Hepatocyte (in vitro differentiated cells): Measurements from ENCODE around the gene ERC2. TPM values are rescaled to one million over a fixed set of nuclear protein-coding genes. Genes with fewer than 3 reads are reported as not detected.

Experiments used
- DNase-seq: peaks from one replicate; pipeline ENCODE4 v3.0.0-alpha.2; 2016; ENCODE audit warnings: low spot score
- H2AFZ ChIP-seq: fragments of 200-600 bp; sonication (generic); 2 replicates; pipeline ENCODE4 v1.6.0; 2016; ENCODE audit warnings: antibody characterized with exemption, mild to moderate bottlenecking
- H3K27ac ChIP-seq: fragments of 200-600 bp; sonication (generic); 2 replicates; pipeline ENCODE4 v1.5.1; 2016; ENCODE audit warnings: mild to moderate bottlenecking
- H3K27me3 ChIP-seq: fragments of 200-600 bp; sonication (generic); 2 replicates; pipeline ENCODE4 v1.6.1; 2016
- H3K36me3 ChIP-seq: fragments of 200-600 bp; sonication (generic); replicated peaks from 2 replicates; pipeline ENCODE4 v1.5.1; 2016; ENCODE audit warnings: low read depth; ENCODE audit not compliant: insufficient read depth
- H3K4me1 ChIP-seq: fragments of 200-600 bp; sonication (generic); 2 replicates; pipeline ENCODE4 v1.5.1; 2016; ENCODE audit warnings: mild to moderate bottlenecking, moderate library complexity; ENCODE audit not compliant: insufficient read depth
- H3K4me2 ChIP-seq: fragments of 200-600 bp; sonication (generic); 2 replicates; pipeline ENCODE4 v1.6.0; 2016
- H3K4me3 ChIP-seq: fragments of 200-600 bp; sonication (generic); 2 replicates; pipeline ENCODE4 v1.5.1; 2016; ENCODE audit warnings: mild to moderate bottlenecking
- H3K79me2 ChIP-seq: fragments of 200-600 bp; sonication (generic); 2 replicates; pipeline ENCODE4 v1.6.0; 2017; ENCODE audit warnings: mild to moderate bottlenecking
- H3K9me2 ChIP-seq: fragments of 200-600 bp; sonication (generic); replicated peaks from 2 replicates; pipeline ENCODE4 v1.6.0; 2017; ENCODE audit warnings: mild to moderate bottlenecking; ENCODE audit not compliant: insufficient read depth
- H3K9me3 ChIP-seq: fragments of 200-600 bp; sonication (generic); 2 replicates; pipeline ENCODE4 v1.5.1; 2016; ENCODE audit warnings: low read depth, mild to moderate bottlenecking
- H4K20me1 ChIP-seq: fragments of 200-600 bp; sonication (generic); 2 replicates; pipeline ENCODE4 v1.6.0; 2016; ENCODE audit warnings: mild to moderate bottlenecking; ENCODE audit not compliant: insufficient read depth, poor library complexity, severe bottlenecking
- CTCF ChIP-seq: fragments of 200-600 bp; sonication (generic); IDR thresholded peaks from 2 replicates; pipeline ENCODE4 v1.5.1; 2016; ENCODE audit warnings: antibody characterized with exemption, mild to moderate bottlenecking; ENCODE audit not compliant: poor library complexity
- EZH2 ChIP-seq: fragments of 200-600 bp; sonication (generic); IDR thresholded peaks from 2 replicates; pipeline ENCODE4 v1.6.1; 2016; ENCODE audit warnings: antibody characterized with exemption, mild to moderate bottlenecking, borderline replicate concordance
- EZH2phosphoT487 ChIP-seq: fragments of 200-600 bp; sonication (generic); IDR thresholded peaks from one replicate; pipeline ENCODE4 v1.6.1; 2018; ENCODE audit warnings: antibody characterized with exemption, mild to moderate bottlenecking, low read depth, moderate library complexity; ENCODE audit not compliant: unreplicated experiment, severe bottlenecking
- WGBS: methylation state at CpG from one replicate; pipeline ENCODE4 v1.1.6; 2016; ENCODE audit warnings: low lambda C conversion rate; ENCODE audit errors: missing lambda C conversion rate; 5-methylcytosine and 5-hydroxymethylcytosine counted together
- polyA plus RNA-seq: library from polyadenylated mRNA; unstranded; fragments of >200 nt; fragmentation: Nextera tagmentation; extraction: Ambion mirVana; gene quantifications from 2 replicates; pipeline ENCODE4 v1.2.1, GENCODE V29; 2016
- total RNA-seq: library from RNA; depleted of rRNA; stranded (reverse); fragments of >200 nt; gene quantifications from 2 replicates; pipeline ENCODE4 v1.2.3, GENCODE V29; 2014

The ERC2 gene
- total and polyA plus RNA-seq, 2 experiments from 2014 or later: 1.2 to 5.3 TPM

- H2AFZ ChIP-seq: no peak overlapping the region
- TF ChIP-seq EZH2phosphoT487: no peak
- no peak for TF ChIP-seq CTCF
- TF ChIP-seq EZH2: no peak
- no peak overlapping the region for H3K4me3 ChIP-seq
- H3K9me2 ChIP-seq: no peaks in the 10 kb centered on the region
- no peaks in the 10 kb centered on the region for H3K36me3 ChIP-seq
- H3K4me1 ChIP-seq: peaks cover 13% of the 10 kb centered on the region
- no peaks in the 10 kb centered on the region for H3K79me2 ChIP-seq
- no peaks in the 10 kb centered on the region for H3K9me3 ChIP-seq
- peak overlapping the region; percentile 82 for H3K27ac ChIP-seq
- 58% methylated on average over 4 of the region's 4 CpGs for WGBS
- no peaks in the 10 kb centered on the region for H3K27me3 ChIP-seq
- no peaks in the 10 kb centered on the region for H4K20me1 ChIP-seq
- DNase-seq: peak; percentile 54
- H3K4me2 ChIP-seq: peak overlapping the region; percentile 4
Observed at GRCh38 chr3:55527361-55527760, 940.9 kb downstream of the ERC2 start.

DNA sequence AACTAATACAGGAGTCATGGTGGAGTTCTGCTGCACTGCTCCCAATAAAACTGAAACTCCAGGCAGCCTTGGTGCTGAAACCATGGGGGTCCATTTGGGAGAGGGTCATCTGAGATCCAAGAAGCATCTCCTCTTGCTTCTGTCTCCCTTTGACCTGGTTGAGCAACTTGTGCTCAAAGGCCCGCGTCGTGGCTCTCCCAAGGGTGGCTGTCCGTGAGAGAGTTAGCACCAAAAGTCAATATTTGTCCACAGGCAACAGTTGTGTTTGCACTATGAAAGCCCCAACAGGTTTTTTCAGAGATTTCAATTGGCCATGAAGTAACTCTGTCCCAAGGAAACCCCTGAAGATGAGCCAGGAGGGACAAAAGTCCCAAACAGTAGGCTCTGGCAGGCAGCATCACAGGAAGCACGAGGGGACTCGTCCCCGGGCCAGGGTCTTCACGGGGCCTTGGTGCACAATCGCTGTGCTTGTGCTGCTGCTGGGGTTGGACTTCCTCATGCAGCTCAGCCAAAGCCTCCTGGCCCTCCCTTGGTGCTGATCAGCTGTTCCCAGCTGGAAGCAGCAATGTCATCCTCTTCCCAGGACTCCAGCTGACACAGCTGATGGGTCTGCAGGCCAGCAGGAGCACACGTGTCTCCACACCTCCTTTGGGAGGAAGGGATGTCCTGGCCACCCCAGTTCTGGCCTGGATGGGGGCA is 941.8 kb downstream of the ERC2 start:
- peak; percentile 52 for DNase-seq
- Histone ChIP-seq H3K4me2 (peak overlapping the region; percentile 4), H3K27ac (peak overlapping the region; percentile 82), H3K4me1 (peaks cover 17% of the 10 kb centered on the region), H3K9me2 (no peaks in the 10 kb centered on the region), H3K9me3 (no peaks in the 10 kb centered on the region), H3K79me2 (no peaks in the 10 kb centered on the region), H2AFZ (no peak overlapping the region), H3K27me3 (no peaks in the 10 kb centered on the region), H4K20me1 (no peaks in the 10 kb centered on the region), H3K36me3 (no peaks in the 10 kb centered on the region), H3K4me3 (no peak overlapping the region)
- 59% methylated on average over 10 of the region's 10 CpGs for WGBS
- TF ChIP-seq EZH2phosphoT487 (no peak), CTCF (no peak), EZH2 (no peak)

- Histone ChIP-seq H3K4me3 (no peak overlapping the region), H3K79me2 (no peaks in the 10 kb centered on the region), H3K27ac (peak overlapping the region; percentile 82), H3K36me3 (no peaks in the 10 kb centered on the region), H3K4me1 (peaks cover 27% of the 10 kb centered on the region), H3K4me2 (no peak overlapping the region), H3K9me2 (no peaks in the 10 kb centered on the region), H2AFZ (no peak overlapping the region), H3K27me3 (no peaks in the 10 kb centered on the region), H4K20me1 (no peaks in the 10 kb centered on the region), H3K9me3 (no peaks in the 10 kb centered on the region)
- DNase-seq: no peak
- WGBS: 89% methylated on average over 3 of the region's 3 CpGs
- no peak for TF ChIP-seq CTCF
- TF ChIP-seq EZH2phosphoT487: no peak
- TF ChIP-seq EZH2: no peak
Observed at GRCh38 chr3:55525436-55525835, 942.8 kb downstream of the ERC2 start.
